Natural killer cell (primary cell): ENCODE measurements around the gene AOX1. TPM values are rescaled to one million over a fixed set of nuclear protein-coding genes. Genes with fewer than 3 reads are reported as not detected.

ENCODE experiments used
- ATAC-seq, 3 donors: fragments of 150-1000 bp in 2 of 3; fragments of 200-7000 bp in 1 of 3; cut with Tn5 transposase; 1 replicate in 1 of 3; 2 replicates in 2 of 3; pipeline ENCODE4 v1.10.0; 2021; ENCODE audit warnings: mild to moderate bottlenecking in 2 of 3, moderate library complexity in 2 of 3
- DNase-seq, 2 donors: peaks; one replicate each; pipeline versions ENCODE4 v3.0.0 to v3.0.0-alpha.2; 2013 to 2021; ENCODE audit warnings: mixed read lengths in 1 of 2
- H3K27ac ChIP-seq: one replicate; pipeline ENCODE4 v1.5.1; 2013; ENCODE audit warnings: mild to moderate bottlenecking, low read length
- H3K27me3 ChIP-seq: one replicate; pipeline ENCODE4 v1.6.1; 2013; ENCODE audit warnings: low read length; ENCODE audit not compliant: control insufficient read depth, insufficient read depth
- H3K36me3 ChIP-seq: one replicate; pipeline ENCODE4 v1.6.1; 2013; ENCODE audit warnings: low read length; ENCODE audit not compliant: control insufficient read depth, insufficient read depth
- H3K4me1 ChIP-seq: one replicate; pipeline ENCODE4 v1.6.1; 2013; ENCODE audit warnings: low read length; ENCODE audit not compliant: control insufficient read depth, insufficient read depth
- H3K4me3 ChIP-seq: one replicate; pipeline ENCODE4 v1.5.1; 2013; ENCODE audit warnings: low read length
- H3K9me3 ChIP-seq: one replicate; pipeline ENCODE4 v1.6.1; 2013; ENCODE audit warnings: low read length; ENCODE audit not compliant: control insufficient read depth, insufficient read depth
- H3K27ac Mint-ChIP-seq, 2 donors: one replicate each; pipeline ENCODE4 v1.8.0; 2022; ENCODE audit warnings: mild to moderate bottlenecking in 2 of 2, mixed read lengths in 2 of 2, moderate library complexity in 1 of 2
- H3K27me3 Mint-ChIP-seq, 2 donors: one replicate each; pipeline ENCODE4 v1.8.0; 2022; ENCODE audit warnings: low read depth in 2 of 2, mixed read lengths in 2 of 2
- H3K36me3 Mint-ChIP-seq: one replicate; pipeline ENCODE4 v1.8.0; 2022; ENCODE audit warnings: mixed read lengths
- H3K4me1 Mint-ChIP-seq, 2 donors: one replicate each; pipeline ENCODE4 v1.8.0; 2022; ENCODE audit warnings: mixed read lengths in 2 of 2
- H3K4me3 Mint-ChIP-seq: one replicate; pipeline ENCODE4 v1.8.0; 2022; ENCODE audit warnings: mild to moderate bottlenecking, moderate library complexity, mixed read lengths
- H3K9me3 Mint-ChIP-seq, 2 donors: one replicate each; pipeline ENCODE4 v1.8.0; 2022; ENCODE audit warnings: mixed read lengths in 2 of 2
- CTCF ChIP-seq: fragments of 200-600 bp; IDR thresholded peaks from one replicate; pipeline ENCODE4 v1.8.0; 2022; ENCODE audit warnings: antibody characterized with exemption
- WGBS: methylation state at CpG from one replicate; pipeline ENCODE4 v1.1.7; 2013; ENCODE audit warnings: missing lambda C conversion rate; ENCODE audit not compliant: insufficient coverage; 5-methylcytosine and 5-hydroxymethylcytosine counted together
- intact Hi-C: fragments of 100-400 bp; cut with micrococcal nuclease; formaldehyde crosslinking; loops from one replicate; pipeline ENCODE4 v1.14.2; 2022
- total RNA-seq, 4 donors: library from RNA; stranded (reverse); fragments of 120-200 nt in 1 of 4; gene quantifications; one replicate each; pipeline versions ENCODE4 v1.2.3 to v1.2.4, GENCODE V29; 2013 to 2022

The AOX1 gene
- total RNA-seq, 3 donors from 2014 or later (not counting 1 experiment from before 2014, with no cell fraction given), result not detected

GRCh38 chr2:200650195-200650594 lies 64.4 kb downstream of the AOX1 start:
- Histone ChIP-seq H3K27ac (no peak overlapping the region), H3K9me3 (no peaks in the 10 kb centered on the region), H3K4me1 (no peaks in the 10 kb centered on the region), H3K27me3 (no peaks in the 10 kb centered on the region), H3K4me3 (no peak overlapping the region), H3K36me3 (no peaks in the 10 kb centered on the region)
- ATAC-seq (no peak), DNase-seq (no peak)
- Mint-ChIP-seq H3K27me3 (peaks cover 11 to 30% of the 10 kb centered on the region in 2 donors), H3K36me3 (no peaks in the 10 kb centered on the region), H3K27ac (no peak overlapping the region), H3K4me1 (peaks cover 9 to 11% of the 10 kb centered on the region in 2 donors), H3K9me3 (no peaks in the 10 kb centered on the region), H3K4me3 (no peak overlapping the region)
- TF ChIP-seq CTCF, result no peak
- WGBS, result 97% methylated on average over 2 of the region's 2 CpGs
- intact Hi-C loops, result no loop called here

- 44% methylated on average over 1 of the region's 1 CpG for WGBS
Measured at GRCh38 chr2:200652158-200652557, 66.3 kb downstream of the AOX1 start.

GRCh38 chr2:200653021-200653420 lies 67.2 kb downstream of the AOX1 start:
- Histone ChIP-seq H3K27me3 (no peaks in the 10 kb centered on the region), H3K27ac (no peak overlapping the region), H3K4me1 (no peaks in the 10 kb centered on the region), H3K9me3 (no peaks in the 10 kb centered on the region), H3K36me3 (no peaks in the 10 kb centered on the region), H3K4me3 (no peak overlapping the region)
- intact Hi-C loops, result no loop called here
- DNase-seq (no peak), ATAC-seq (no peak)
- WGBS, result 88% methylated on average over 3 of the region's 3 CpGs
- no peaks in the 10 kb centered on the region for H3K9me3 Mint-ChIP-seq
- no peak for TF ChIP-seq CTCF
- peaks cover 0 to 16% of the 10 kb centered on the region in 2 donors for H3K27me3 Mint-ChIP-seq
- H3K4me1 Mint-ChIP-seq, result peaks cover 9 to 11% of the 10 kb centered on the region in 2 donors
- no peak overlapping the region for H3K4me3 Mint-ChIP-seq
- no peaks in the 10 kb centered on the region for H3K36me3 Mint-ChIP-seq
- no peak overlapping the region for H3K27ac Mint-ChIP-seq

More at GRCh38 chr2:200652158-200652557, 66.3 kb downstream of the AOX1 start:
- H3K4me1 ChIP-seq, result no peaks in the 10 kb centered on the region
- H3K9me3 ChIP-seq, result no peaks in the 10 kb centered on the region
- Mint-ChIP-seq H3K27me3 (peaks cover 6 to 23% of the 10 kb centered on the region in 2 donors), H3K4me3 (no peak overlapping the region), H3K36me3 (no peaks in the 10 kb centered on the region), H3K4me1 (peaks cover 9 to 11% of the 10 kb centered on the region in 2 donors), H3K27ac (no peak overlapping the region), H3K9me3 (no peaks in the 10 kb centered on the region)
- ATAC-seq (no peak), DNase-seq (no peak)
- intact Hi-C loops, result no loop called here
- no peaks in the 10 kb centered on the region for H3K27me3 ChIP-seq
- TF ChIP-seq CTCF, result no peak
- no peak overlapping the region for H3K4me3 ChIP-seq
- no peaks in the 10 kb centered on the region for H3K36me3 ChIP-seq
- no peak overlapping the region for H3K27ac ChIP-seq

GRCh38 chr2:200654823-200655222 lies 69.0 kb downstream of the AOX1 start:
- Mint-ChIP-seq H3K4me1 (peaks cover 9% of the 10 kb centered on the region in 2 donors), H3K4me3 (no peak overlapping the region), H3K27ac (no peak overlapping the region), H3K27me3 (peaks cover 0 to 12% of the 10 kb centered on the region in 2 donors), H3K36me3 (no peaks in the 10 kb centered on the region), H3K9me3 (no peaks in the 10 kb centered on the region)
- H3K9me3 ChIP-seq, result no peaks in the 10 kb centered on the region
- ATAC-seq (no peak), DNase-seq (no peak)
- no peak overlapping the region for H3K27ac ChIP-seq
- intact Hi-C loops, result no loop called here
- TF ChIP-seq CTCF, result no peak
- H3K4me1 ChIP-seq, result no peaks in the 10 kb centered on the region
- no peak overlapping the region for H3K4me3 ChIP-seq
- no peaks in the 10 kb centered on the region for H3K36me3 ChIP-seq
- H3K27me3 ChIP-seq, result no peaks in the 10 kb centered on the region
- WGBS, result 95% methylated on average over 3 of the region's 3 CpGs
